Islet of Langerhans (tissue), 1 donor: ENCODE measurements around the gene DNAH1.

Source experiments
- FAIRE-seq: peaks from one replicate; lab custom pipeline; 2011; peaks lifted over from hg19 to GRCh38; lab: Jason Lieb, UNC

Gene DNAH1

DNA sequence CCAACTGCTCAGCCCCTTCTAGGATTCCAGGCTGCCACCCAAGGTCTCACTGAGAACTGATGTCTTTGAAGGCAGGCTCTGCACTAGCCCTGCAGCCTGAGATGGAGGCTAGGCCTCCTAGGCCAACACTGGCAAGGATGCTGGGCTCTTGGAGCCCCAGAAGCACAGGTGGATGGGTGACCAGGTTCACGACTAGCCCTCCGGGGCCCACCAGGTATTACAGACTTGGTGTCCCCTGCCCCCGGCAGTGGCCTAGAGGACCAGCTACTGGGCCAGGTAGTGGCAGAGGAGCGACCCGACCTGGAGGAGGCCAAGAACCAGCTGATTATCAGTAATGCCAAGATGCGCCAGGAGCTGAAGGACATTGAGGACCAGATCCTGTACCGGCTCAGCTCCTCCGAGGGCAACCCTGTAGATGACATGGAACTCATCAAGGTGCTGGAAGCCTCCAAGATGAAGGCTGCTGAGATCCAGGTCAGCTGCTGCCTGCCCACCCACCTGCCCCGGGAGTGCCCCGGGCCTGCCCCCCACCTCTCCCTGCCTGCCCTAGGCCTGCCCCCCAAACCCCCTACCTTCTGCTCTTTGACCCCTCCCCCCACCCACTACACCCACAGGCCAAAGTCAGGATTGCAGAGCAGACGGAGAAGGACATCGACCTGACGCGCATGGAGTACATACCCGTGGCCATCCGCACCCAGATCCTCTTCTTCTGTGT lies 76.3 kb downstream of the DNAH1 start:
- FAIRE-seq: no peak

DNA sequence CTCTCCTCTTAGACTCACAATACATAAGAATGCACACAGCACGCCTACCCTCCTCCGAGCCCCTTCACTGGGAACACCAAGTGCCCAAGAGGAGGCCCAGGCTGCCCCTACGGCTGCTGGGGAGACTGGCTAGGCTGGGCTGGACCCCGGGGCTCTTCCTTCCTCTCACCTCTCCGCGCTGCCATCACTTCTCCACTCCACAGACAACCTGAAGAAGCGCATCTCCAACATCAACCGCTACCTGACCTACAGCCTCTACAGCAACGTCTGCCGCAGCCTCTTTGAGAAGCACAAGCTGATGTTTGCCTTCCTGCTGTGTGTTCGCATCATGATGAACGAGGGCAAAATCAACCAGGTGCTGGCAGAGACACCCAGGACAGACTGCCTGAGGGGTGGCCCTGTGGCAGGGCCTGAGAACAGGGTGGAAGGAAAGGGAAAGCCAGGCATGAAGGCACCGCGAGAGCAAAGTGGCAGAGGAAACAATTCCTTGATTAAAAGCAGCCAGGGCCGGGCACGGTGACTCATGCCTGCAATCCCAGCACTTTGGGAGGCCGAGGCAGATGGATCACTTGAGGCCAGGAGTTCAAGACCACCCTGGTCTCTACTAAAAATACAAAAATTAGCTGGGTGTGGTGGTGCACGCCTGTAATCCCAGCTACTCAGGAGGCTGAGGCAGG lies 77.2 kb downstream of the DNAH1 start:
- FAIRE-seq: no peak

DNA sequence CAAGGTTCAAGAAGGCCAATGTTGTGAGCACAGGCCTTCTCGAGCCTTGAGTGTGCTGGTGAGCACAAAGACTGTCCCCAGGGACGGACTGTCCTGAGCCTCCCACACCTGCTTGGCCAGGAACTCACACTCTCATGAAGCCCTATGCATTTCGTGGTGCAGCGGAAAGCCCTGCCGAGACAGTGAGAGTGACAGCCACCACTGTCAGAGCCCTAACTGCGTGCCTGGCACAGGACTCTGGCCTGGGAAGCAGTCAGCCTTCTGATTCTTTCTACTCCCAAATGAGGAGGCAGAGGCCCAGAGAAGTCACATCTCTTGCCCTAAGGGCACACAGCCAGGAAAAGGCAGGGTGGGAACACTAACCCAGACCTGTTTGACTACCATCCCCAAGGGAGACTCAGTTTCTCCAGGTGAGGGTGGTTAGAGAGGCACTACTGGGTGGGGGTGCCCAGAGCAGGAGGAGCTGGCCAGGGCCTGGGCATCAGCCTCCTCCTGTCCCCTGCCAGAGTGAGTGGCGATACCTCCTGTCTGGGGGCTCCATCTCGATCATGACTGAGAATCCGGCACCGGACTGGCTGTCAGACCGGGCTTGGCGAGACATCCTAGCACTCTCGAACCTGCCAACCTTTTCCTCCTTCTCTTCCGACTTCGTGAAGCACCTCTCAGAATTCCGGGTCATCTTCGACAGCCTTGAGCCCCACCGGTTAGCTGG lies 78.0 kb downstream of the DNAH1 start:
- FAIRE-seq: no peak

DNA sequence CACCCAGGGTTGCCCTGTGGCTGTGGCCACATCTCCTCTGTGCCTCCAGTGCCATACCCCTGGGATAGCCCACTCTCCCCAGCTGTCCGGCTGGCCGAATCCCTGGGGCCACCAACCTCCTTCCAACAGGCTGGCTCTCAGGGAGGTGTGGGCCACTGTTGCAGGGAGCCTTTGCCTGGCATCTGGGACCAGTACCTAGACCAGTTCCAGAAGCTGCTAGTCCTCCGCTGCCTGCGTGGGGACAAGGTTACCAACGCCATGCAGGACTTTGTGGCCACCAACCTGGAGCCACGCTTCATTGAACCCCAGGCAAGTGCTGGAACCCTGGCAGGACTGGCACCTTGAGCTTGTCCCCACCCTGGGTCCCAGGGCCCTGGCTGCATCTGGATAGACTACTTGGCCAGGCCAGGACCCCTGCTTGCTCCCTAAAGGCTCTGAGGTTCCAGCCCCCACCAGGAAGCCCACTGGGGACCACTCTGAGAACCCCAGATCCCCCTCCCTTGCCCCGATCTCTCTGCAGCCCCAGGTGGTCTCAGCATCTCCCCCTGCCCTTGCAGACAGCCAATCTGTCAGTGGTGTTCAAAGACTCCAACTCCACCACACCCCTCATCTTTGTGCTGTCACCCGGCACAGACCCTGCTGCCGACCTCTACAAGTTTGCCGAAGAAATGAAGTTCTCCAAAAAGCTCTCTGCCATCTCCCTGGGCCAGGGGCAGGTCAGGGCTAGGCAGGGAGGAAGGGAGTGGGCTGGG lies 78.8 kb downstream of the DNAH1 start:
- no peak for FAIRE-seq

DNA sequence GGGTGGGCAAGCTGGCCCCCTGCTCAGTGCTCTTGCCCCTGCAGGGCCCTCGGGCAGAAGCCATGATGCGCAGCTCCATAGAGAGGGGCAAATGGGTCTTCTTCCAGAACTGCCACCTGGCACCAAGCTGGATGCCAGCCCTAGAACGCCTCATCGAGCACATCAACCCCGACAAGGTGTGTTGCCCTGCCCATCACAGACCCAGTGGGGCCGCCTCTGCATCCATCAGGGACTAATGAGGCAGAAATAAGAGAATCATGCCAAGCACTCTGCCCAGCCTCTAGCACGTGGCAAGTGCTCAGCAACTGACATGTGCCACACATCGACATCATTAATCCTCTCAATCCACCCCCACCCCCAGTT lies 79.4 kb downstream of the DNAH1 start:
- no peak for FAIRE-seq

DNA sequence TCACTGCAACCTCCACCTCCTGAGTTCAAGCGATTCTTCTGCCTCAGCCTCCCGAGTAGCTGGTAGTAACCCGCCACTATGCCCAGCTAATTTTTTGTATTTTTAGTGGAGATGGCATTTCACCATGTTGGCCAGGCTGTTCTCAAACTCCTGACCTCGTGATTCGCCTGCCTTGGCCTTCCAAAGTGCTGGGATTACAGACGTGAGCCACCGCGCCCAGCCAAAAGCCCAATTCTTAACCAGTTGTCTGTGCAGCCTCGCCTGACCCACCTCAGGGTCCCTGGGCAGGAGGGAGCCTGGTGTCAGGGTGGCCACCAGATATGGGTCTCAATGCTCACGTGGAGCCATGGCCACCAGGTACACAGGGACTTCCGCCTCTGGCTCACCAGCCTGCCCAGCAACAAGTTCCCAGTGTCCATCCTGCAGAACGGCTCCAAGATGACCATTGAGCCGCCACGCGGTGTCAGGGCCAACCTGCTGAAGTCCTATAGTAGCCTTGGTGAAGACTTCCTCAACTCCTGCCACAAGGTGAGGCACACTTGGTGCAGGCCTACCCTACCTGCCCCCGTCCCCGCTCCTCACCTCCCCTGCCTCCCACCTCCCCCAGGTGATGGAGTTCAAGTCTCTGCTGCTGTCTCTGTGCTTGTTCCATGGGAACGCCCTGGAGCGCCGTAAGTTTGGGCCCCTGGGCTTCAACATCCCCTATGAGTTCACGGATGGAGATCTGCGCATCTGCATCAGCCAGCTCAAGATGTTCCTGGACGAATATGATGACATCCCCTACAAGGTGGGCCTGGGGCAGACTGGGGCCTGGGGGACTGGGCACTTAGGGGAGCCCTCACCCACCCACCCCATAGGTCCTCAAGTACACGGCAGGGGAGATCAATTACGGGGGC lies 80.1 kb downstream of the DNAH1 start:
- FAIRE-seq: no peak

DNA sequence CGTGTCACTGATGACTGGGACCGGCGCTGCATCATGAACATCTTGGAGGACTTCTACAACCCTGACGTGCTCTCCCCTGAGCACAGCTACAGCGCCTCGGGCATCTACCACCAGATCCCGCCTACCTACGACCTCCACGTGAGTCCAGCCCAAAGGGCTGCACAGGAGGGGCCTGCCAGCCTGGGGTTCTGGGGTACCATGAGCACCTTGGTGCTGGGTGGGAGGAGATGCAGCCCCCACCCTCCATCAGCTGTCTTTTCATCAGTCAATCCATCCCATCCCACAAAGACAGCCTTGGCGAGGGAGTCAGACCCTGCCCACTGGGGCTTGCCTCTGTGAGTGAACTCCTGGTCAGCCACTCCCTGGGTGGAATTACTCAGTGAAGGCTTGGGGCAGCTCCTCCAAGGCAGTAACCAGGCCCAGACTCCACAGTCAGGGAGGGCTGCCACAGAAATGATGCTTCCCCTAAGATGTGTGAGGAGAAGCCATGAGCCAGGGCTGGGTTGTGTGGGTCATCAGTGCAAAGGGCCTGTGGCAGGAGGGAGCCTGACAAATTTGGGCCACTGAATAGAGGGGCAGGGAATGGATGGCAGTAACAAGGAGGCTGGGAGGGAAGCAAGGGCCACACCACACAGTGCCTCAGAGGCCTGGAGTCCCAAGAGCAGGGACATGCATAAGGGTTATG lies 80.9 kb downstream of the DNAH1 start:
- no peak for FAIRE-seq

DNA sequence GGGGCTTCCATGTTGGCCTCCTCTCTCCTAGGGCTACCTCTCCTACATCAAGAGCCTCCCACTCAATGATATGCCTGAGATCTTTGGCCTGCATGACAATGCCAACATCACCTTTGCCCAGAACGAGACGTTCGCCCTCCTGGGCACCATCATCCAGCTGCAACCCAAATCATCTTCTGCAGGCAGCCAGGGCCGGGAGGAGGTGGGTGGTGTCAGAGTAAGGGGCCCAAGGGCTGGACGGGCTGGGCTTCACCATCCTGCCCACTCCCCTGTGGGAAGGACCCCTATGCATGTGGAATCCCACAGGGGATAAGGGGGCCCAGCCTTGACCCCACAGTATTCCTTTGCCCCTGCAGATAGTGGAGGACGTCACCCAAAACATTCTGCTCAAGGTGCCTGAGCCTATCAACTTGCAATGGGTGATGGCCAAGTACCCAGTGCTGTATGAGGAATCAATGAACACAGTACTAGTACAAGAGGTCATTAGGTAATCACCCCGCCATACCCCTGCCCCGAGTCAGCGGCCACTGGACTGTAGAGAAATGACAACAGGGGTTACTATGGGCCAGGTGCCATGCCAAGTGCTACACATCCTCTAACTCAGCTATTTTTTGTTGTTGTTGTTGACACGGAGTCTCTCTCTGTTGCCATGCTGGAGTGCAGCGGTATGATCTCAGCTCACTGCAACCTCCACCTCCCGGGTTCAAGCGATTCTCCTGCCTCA lies 81.7 kb downstream of the DNAH1 start:
- FAIRE-seq: no peak

DNA sequence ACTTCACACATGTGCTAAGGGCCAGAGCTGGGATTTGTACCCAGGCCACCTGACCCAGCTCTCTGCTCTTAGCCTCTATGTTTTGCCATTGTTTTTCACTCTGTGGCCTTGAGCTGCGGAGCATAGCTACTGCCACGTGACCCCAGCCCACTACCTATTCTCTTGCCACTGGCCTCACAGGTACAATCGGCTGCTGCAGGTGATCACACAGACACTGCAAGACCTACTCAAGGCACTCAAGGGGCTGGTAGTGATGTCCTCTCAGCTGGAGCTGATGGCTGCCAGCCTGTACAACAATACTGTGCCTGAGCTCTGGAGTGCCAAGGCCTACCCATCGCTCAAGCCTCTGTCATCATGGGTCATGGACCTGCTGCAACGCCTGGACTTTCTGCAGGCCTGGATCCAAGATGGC lies 82.6 kb downstream of the DNAH1 start:
- FAIRE-seq: no peak

DNA sequence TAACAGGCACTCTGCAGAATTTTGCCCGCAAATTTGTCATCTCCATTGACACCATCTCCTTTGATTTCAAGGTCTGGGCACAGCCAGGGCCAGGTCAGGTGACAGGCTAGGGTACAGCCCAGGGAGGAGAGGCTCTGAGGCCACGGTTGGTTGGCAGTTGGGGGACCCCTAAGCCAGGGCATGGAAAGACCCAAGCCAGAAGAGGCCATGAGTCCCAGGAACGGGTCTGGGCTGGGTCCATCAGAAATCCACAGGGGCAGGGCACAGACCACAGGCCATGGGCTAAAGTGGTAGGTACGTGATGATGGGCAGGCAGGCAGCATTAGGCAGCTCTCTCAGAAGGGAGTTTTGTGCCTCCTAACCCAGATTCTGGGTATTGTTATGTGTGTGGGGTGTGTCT lies 83.0 kb downstream of the DNAH1 start:
- FAIRE-seq: no peak

DNA sequence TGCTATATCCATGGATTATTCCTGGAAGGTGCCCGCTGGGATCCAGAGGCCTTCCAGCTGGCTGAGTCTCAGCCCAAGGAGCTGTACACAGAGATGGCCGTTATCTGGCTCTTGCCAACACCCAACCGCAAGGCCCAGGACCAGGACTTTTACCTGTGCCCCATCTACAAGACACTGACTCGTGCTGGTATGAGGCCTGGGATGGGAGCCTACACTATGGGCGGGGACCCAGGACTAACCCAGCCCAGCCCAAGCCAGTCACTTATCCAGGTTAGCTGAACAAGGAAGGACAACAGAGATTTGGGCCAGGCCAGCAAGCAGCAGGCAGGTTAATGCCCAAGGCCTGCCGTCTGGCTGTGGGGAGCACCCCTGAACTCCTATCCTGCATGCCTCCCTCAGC lies 83.5 kb downstream of the DNAH1 start:
- no peak for FAIRE-seq

DNA sequence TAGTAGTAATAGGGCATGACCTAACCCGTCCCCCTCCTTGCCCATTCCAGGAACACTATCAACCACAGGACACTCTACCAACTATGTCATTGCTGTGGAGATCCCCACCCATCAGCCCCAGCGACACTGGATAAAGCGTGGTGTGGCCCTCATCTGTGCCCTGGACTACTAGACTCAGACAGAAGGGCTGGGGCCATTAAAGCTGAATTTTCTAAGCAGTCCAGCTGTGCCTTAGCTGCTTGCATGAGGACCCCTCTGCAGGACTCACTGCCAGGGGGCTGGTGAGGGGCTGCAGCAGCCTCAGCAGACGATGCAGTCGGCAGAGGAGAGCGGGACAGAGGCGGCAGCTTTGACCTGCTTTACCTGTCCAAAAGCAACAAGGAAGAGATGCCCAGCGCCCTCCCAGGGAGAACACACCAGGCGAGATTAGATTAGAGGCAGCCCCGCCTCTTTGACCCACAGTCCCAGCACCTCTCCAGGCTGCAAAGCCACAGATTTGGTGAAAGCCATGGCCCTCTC lies 84.2 kb downstream of the DNAH1 start:
- no peak for FAIRE-seq

DNA sequence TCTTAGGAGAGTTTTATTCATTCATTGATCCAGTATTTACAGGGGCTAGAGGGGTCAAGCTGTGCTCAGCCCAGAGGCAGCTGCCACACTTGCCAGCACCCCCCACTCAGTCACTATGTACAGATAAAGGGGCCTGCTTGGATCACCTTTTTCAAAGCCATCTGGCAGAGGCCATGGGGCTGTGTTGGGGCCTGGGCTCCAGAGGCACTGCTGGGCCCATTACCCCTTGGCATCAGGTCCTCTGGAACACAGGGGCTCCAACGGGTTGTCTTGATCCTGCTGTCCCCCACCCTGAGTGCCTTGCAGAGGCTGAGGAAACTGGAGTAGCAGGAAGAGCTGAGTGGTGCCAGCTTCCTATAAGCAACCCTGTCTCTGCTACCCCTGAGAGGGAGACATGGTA lies 84.9 kb downstream of the DNAH1 start:
- no peak for FAIRE-seq

DNA sequence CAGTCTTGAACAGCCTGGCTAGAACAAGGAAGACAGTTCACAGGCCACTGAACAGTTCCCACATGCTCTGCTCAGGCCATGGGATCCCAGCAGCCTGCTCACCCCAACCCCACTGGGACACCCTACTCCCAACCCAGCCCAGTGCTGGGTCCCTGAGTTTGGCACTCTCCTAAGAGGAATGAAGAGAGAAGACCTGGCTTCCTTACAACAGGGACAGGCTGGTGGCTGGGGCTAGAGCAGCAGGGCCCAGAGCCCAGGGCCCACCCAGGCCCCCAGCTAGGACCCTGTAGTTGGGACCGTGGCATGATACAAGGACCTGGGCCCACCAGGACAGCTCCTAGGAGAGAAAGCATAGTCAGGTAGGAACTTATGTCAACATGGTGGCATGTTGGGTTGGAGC lies 85.4 kb downstream of the DNAH1 start:
- FAIRE-seq: no peak

DNA sequence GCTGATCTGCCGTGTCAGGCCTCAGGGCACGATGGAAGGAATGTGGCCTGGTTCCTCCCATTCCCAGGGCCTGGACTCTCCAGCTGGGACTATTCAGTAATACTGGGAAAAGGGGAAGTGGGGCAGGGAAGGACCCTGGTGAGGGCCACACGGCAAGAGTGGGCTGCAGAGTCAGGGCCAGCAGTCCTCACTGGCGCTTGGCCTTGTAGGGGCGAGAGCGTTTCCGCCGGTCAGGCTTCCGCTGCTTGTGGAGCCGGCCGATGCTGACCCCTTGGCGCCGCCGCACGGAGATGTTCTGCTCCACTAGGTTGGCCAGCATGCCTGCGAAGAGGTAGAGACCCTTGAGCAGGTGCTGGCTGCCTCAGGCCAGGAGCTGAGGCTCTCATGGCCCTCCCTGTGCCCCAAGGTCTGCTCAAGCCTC lies 86.0 kb downstream of the DNAH1 start:
- FAIRE-seq: no peak

DNA sequence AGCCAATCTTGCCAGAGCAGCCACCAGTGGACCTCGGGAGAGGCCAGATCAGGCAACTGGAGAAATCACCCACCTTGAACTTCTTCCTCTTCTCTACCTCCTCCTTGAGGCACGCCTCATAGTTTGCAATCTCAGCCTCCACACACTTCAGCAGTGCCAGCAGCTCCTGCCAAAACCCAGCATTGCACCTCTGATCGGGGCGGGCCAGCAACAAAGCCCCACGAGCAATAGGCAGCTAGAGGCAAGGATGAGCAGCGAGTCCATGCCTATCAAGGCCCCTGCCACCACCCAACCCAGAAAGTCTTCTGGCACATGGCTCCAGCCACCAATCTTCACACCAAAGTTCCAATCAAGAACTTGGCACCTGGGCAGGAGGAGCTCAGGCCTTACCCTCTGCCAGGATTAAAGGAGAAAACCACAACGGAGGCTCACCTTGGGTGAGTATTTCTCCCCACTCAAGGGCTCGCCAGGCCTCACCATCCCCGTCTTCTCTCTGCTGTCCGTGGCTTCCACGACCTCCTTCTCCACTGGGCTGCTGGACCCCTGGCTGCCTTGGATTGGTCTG lies 86.7 kb downstream of the DNAH1 start:
- FAIRE-seq: no peak

DNA sequence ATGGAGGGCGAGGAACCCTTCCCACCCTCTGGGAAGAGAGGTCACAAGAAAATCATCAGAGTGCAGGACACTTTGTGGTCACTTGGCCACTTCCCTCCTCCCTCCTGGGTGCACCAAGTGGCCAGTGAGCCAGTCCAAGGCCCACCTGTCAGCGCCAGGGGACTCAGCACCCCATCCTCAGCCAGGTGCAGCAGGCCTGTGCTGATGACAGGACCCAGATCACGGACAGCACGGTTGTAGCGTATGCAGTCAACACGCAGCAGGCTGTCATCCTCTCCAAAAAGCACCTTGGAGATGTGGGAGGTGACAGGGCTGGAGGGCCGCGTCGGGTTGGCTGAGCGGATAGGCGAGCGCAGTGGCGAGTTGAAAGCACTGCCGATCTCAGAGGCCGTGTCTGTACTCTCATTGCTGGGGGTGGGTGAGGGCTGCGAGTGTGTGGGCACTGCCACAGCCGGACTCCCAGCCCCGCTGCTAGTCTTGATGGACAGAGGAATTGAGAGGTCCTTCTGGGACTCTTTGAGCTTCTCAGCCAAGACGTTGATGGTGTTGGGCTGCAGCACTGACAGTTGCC lies 87.2 kb downstream of the DNAH1 start:
- no peak for FAIRE-seq

DNA sequence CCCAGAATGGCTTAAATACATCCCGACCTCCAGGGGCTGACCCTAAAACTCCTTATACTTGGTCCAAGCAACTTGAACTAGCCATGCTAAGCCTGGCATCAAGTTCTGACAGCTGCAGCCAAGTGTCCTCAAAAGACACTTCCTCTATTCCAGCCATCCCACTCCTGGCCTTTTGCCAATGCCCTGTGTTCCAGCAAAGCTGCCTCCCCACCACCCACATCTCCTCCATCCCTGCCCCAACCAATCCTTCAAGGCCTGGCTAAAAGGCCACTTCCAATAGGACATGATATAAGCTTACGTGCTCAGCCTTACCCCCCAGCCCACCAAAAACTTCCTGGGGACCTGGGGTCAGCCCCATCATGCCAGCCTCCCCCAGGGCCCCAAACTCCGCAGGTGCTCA lies 87.8 kb downstream of the DNAH1 start:
- FAIRE-seq: no peak

DNA sequence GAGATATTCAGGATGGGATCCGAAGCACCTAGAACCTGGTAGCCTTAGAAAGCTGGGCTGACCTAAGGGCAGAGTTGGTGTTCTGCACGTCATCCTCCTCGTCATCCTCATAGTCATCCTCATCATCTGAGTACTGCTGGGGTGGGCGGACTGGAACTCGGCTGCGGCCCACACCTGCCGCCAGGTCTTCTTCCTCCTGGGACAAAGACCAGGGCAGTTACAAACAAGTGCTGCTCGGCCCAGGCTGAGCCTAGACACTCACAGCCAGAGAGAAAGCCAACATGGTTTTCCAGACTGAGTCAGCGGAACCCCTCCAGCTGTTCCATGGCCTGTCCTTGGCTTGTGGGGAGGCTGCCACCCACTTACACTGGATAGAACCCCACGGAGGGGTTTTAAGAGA lies 88.3 kb downstream of the DNAH1 start:
- FAIRE-seq: no peak

DNA sequence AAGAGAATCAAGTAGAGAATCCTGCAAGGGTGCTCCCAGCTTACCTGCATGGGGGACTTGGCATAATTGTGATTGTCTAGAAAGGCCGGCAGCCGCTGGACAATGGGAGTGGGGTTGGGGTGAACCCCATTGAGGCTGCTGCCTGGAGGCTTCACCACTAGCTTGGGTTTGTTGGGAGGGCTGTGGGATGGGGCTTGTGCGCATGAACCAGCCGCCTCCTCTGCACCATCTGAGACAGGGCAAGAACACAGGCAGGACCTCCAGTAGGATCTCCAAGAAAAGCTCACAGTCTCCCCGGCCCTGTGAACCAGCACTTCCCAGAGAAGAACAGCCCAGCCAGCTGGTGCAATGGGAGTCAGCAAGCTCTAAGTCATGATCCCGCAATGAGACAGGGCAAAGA lies 88.9 kb downstream of the DNAH1 start:
- no peak for FAIRE-seq
